Endothelial cell (in vitro differentiated cells): ENCODE results near the gene FBXO31. TPM values are rescaled to one million over a fixed set of nuclear protein-coding genes. Genes with fewer than 3 reads are reported as not detected.
"Not testable (repeated sequence)": the region's sequence is repeated elsewhere in the genome, so short reads cannot be mapped to it uniquely, and the experiment has no call there.

ENCODE experiments used
- DNase-seq: peaks from one replicate; pipeline ENCODE4 v3.0.0; 2021; ENCODE audit warnings: low spot score
- H3K27ac Mint-ChIP-seq: one replicate; pipeline ENCODE4 v1.8.0; 2021; ENCODE audit warnings: mixed read lengths, inconsistent platforms; ENCODE audit not compliant: unreplicated experiment
- H3K27me3 Mint-ChIP-seq: one replicate; pipeline ENCODE4 v1.8.0; 2021; ENCODE audit warnings: mild to moderate bottlenecking, moderate library complexity, mixed read lengths, inconsistent platforms; ENCODE audit not compliant: unreplicated experiment
- H3K36me3 Mint-ChIP-seq: one replicate; pipeline ENCODE4 v1.8.0; 2021; ENCODE audit warnings: mild to moderate bottlenecking, low read depth, mixed read lengths, inconsistent platforms; ENCODE audit not compliant: unreplicated experiment
- H3K4me1 Mint-ChIP-seq: one replicate; pipeline ENCODE4 v1.8.0; 2021; ENCODE audit warnings: mild to moderate bottlenecking, mixed read lengths, inconsistent platforms; ENCODE audit not compliant: unreplicated experiment
- H3K4me3 Mint-ChIP-seq: one replicate; pipeline ENCODE4 v1.8.0; 2021; ENCODE audit warnings: mild to moderate bottlenecking, mixed read lengths, inconsistent platforms; ENCODE audit not compliant: unreplicated experiment
- H3K9me3 Mint-ChIP-seq: one replicate; pipeline ENCODE4 v1.8.0; 2021; ENCODE audit warnings: mixed read lengths, inconsistent platforms; ENCODE audit not compliant: unreplicated experiment
- total RNA-seq: library from RNA; stranded (reverse); fragmentation: NEBNext Ultra II Directional; extraction: Animal tissue kit (Norgen Biotek cat#: 25700); gene quantifications from one replicate; pipeline ENCODE4 v1.2.1, GENCODE V29; 2021; ENCODE audit not compliant: unreplicated experiment
- TF ChIP-seq, protein P1 (sequence below): fragments of 200-600 bp; sonication (generic); IDR thresholded peaks from one replicate; pipeline ENCODE4 v1.5.0; 2021; ENCODE audit warnings: antibody characterized with exemption; ENCODE audit not compliant: unreplicated experiment

The FBXO31 gene
- total RNA-seq, 1 donor from 2014 or later = 13.5 TPM

DNA sequence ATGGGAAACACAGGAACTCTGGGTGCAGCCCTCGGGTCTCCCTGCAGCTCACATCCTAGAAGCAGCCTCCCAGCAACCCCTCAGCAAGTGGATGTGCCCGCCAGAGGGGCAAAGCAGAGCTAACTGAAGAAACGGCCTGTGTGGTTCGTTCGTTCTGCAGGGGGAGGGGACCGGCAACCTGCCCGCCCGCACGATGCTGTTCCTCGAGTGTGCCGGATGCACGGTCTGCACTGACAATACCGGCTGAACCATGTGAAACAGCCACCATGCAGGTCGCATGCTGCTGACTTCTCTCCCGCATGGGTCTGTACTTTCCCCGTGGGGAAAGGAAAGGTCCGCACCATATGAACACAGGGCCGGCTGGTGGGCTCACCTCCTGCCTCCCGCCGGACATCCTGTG, 41.1 kb downstream of the FBXO31 start:
- H3K9me3 Mint-ChIP-seq = no peaks in the 10 kb centered on the region
- H3K4me3 Mint-ChIP-seq = no peak overlapping the region
- H3K27me3 Mint-ChIP-seq = peaks cover 3% of the 10 kb centered on the region
- no peak for DNase-seq
- H3K36me3 Mint-ChIP-seq = peaks cover 14% of the 10 kb centered on the region
- peaks cover 5% of the 10 kb centered on the region for H3K4me1 Mint-ChIP-seq
- TF ChIP-seq, protein P1, sequence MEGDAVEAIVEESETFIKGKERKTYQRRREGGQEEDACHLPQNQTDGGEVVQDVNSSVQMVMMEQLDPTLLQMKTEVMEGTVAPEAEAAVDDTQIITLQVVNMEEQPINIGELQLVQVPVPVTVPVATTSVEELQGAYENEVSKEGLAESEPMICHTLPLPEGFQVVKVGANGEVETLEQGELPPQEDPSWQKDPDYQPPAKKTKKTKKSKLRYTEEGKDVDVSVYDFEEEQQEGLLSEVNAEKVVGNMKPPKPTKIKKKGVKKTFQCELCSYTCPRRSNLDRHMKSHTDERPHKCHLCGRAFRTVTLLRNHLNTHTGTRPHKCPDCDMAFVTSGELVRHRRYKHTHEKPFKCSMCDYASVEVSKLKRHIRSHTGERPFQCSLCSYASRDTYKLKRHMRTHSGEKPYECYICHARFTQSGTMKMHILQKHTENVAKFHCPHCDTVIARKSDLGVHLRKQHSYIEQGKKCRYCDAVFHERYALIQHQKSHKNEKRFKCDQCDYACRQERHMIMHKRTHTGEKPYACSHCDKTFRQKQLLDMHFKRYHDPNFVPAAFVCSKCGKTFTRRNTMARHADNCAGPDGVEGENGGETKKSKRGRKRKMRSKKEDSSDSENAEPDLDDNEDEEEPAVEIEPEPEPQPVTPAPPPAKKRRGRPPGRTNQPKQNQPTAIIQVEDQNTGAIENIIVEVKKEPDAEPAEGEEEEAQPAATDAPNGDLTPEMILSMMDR = no peak
- H3K27ac Mint-ChIP-seq = no peak overlapping the region

- Mint-ChIP-seq H3K9me3 (no peaks in the 10 kb centered on the region), H3K4me1 (no peaks in the 10 kb centered on the region), H3K27me3 (peaks cover 3% of the 10 kb centered on the region), H3K27ac (no peak overlapping the region), H3K36me3 (peaks cover 20% of the 10 kb centered on the region), H3K4me3 (no peak overlapping the region)
- no peak for DNase-seq
- TF ChIP-seq, protein P1 = no peak
Observed at GRCh38 chr16:87340198-87340597, 43.4 kb downstream of the FBXO31 start.

- not testable (repeated sequence) for H3K27ac Mint-ChIP-seq, H3K9me3 Mint-ChIP-seq, DNase-seq, H3K4me3 Mint-ChIP-seq, H3K27me3 Mint-ChIP-seq, H3K4me1 Mint-ChIP-seq
- H3K36me3 Mint-ChIP-seq = peaks cover 20% of the 10 kb centered on the region
Observed at GRCh38 chr16:87339724-87340105, 43.9 kb downstream of the FBXO31 start.

DNA sequence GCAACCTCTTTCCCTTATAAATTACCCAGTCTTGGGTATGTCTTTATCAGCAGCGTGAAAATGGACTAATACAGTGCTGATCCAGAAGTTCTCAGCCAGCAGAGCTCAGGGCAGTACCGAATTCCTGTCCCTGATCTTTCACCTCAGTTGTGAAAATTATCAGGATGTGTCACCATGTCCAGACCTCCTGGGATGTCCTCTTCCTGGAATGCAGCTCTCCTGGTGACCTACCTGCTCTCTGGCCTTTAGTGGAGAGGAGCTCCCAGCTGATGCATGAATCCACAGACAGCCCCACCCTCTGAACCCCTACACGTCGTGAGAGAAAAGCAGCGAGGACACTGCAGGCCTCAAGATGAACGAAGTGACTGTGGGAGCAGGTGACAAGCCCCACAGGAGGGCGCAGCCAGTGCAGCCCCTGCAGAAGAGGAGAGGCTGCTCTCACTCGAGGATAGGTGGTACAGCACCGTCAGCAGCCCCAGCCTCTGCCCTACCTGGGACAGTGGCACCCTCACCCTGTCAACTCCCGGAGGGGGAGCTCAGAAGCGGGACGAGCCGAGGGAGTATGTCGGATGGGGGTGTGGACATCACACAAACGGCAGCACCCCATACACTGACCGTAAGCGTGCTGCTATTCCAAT, 44.4 kb downstream of the FBXO31 start:
- DNase-seq = no peak
- TF ChIP-seq, protein P1 = no peak
- Mint-ChIP-seq H3K4me1 (no peaks in the 10 kb centered on the region), H3K36me3 (peaks cover 20% of the 10 kb centered on the region), H3K4me3 (no peak overlapping the region), H3K9me3 (no peaks in the 10 kb centered on the region), H3K27ac (no peak overlapping the region), H3K27me3 (peaks cover 3% of the 10 kb centered on the region)

DNA sequence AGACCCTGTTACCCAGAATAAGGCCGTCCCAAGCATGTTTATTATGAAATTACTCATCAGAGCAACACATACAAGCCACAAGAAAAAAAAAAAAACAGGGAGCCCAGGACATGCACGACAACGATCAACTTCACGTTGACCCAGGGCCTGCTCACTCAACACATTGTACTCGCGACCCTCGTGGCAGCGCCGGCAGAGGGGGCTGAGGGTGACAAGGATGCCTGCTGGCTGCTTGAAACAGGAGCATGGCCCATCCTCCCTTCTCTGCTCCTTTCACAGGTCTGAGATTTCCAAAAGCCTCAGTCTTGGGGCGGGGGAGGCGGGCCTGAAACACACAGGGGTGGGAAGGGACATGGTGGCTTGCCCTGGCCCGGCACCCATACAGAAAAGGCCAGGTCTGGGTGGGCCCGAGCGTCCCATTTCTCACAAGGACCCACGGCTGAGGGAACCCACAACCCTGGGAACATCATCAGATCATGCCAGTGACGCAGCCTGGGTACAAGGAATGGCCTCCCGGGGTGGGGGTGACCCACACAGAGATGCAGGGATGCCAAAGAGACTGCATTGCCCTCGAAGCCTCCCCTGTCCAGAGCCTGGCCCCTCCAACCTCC, 45.3 kb downstream of the FBXO31 start:
- no peaks in the 10 kb centered on the region for H3K4me1 Mint-ChIP-seq
- no peak overlapping the region for H3K4me3 Mint-ChIP-seq
- H3K36me3 Mint-ChIP-seq = peaks cover 20% of the 10 kb centered on the region
- no peak for DNase-seq
- H3K27ac Mint-ChIP-seq = no peak overlapping the region
- no peaks in the 10 kb centered on the region for H3K9me3 Mint-ChIP-seq
- TF ChIP-seq, protein P1 = no peak
- H3K27me3 Mint-ChIP-seq = peaks cover 3% of the 10 kb centered on the region
